Subcutaneous adipose tissue (tissue), 4 donors: ENCODE data around the gene UNC5B. TPM values are rescaled to one million over a fixed set of nuclear protein-coding genes. Genes with fewer than 3 reads are reported as not detected.

ENCODE experiments used
- total RNA-seq, 4 donors: library from RNA; depleted of rRNA; stranded (reverse); fragments of >200 nt; gene quantifications; one replicate each; pipeline ENCODE4 v1.1.0, GENCODE V29; 2016
- TF ChIP-seq, protein P1 (sequence below): fragments of 450-650 bp; IDR thresholded peaks from one replicate; pipeline ENCODE4 v1.5.1; 2016; ENCODE audit warnings: low read depth, mild to moderate bottlenecking, control low read depth, antibody characterized with exemption, moderate library complexity

UNC5B gene
- total RNA-seq, 4 donors from 2014 or later: 0.22 to 1.1 (median 0.91) TPM

DNA sequence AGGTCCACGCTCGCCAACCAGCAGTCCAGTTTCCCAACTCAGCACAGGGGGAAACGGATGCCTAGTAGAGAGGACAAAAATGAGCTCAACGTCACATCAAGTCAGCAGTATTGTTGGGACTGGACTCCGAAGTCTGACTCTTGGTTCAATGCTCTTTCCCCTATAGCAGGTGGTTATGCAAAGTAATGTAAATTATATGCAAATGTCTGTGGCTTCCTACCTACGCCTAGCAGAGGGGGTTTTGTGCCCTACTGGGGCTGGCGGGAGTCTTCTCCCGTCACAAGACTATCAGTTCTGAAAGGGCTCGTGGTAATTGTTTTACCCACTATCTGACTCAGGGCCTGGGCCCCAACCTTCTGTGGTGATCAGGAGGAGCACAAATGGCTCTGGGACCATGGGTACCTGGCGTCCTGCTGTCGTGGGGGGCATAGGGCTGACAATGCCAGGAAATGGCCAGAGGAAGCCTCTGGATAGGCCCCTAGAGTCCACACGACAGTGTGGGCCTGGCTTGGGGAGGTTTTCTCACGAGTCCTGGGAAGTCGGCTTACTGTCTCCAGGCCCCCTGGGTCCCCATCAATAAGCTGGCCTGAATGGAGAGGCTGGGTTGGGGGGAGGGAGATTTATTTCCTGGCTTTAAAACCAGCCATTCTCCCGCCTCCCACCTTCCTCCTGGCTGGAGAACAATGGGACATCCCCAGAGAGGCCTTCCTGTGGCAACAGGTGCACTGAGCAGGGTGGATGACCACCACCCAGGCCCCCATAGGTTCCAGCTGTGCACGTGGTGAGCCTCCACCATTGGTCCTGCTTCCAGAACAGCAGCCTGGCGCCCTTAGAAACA lies 41.8 kb downstream of the UNC5B start:
- TF ChIP-seq, protein P1, sequence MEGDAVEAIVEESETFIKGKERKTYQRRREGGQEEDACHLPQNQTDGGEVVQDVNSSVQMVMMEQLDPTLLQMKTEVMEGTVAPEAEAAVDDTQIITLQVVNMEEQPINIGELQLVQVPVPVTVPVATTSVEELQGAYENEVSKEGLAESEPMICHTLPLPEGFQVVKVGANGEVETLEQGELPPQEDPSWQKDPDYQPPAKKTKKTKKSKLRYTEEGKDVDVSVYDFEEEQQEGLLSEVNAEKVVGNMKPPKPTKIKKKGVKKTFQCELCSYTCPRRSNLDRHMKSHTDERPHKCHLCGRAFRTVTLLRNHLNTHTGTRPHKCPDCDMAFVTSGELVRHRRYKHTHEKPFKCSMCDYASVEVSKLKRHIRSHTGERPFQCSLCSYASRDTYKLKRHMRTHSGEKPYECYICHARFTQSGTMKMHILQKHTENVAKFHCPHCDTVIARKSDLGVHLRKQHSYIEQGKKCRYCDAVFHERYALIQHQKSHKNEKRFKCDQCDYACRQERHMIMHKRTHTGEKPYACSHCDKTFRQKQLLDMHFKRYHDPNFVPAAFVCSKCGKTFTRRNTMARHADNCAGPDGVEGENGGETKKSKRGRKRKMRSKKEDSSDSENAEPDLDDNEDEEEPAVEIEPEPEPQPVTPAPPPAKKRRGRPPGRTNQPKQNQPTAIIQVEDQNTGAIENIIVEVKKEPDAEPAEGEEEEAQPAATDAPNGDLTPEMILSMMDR: no peak

DNA sequence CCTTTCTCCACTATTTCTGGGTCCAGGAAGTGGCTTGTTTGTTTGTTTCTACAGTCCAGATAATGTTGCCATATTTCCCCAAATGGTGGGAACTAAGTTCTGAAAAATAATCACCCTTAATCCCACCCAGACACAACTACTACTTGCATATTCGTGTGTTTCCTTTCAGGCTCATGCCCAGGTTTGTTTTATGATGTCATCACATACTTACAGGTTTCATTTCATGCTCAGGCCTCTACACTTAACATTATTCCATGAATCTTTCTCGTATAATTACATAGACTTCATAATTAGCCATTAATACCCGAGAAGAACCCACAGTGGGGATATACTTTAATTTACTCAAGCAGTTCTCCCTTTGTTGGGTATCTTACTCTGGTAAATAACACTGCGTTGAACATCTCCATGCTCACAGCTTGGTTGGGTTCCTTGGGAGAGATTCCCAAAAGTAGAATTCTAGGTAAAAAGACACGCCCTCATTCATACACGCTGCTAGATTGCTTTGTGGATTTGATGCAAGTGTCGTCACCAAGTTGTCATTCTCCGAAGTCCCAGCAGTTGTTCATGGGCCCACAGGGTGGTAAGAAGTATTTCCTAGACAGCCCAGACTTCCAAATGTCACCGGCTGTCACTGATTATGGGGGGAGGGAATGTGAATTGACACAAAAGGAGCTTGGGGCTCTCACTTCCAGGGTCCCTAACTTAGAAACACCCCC lies 42.6 kb downstream of the UNC5B start:
- TF ChIP-seq, protein P1: no peak

DNA sequence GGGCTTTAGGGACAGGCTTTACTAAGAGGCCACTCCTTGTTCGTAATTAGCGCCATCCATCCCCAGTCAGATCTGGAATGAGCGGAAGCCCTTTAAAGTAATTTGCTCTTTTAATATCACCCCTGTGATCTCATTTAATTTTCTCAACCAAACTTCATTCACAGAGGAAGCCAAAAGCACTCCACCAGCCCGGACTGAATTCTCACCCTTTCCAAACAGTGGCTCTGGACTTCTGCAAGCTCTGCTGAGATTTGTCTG lies 43.1 kb downstream of the UNC5B start:
- TF ChIP-seq, protein P1: no peak

GRCh38 chr10:71255808-71256660 lies 43.7 kb downstream of the UNC5B start:
- TF ChIP-seq, protein P1: no peak

- TF ChIP-seq, protein P1: no peak
These were observed 44.4 kb downstream of the UNC5B start for GRCh38 chr10:71256661-71257318.

DNA sequence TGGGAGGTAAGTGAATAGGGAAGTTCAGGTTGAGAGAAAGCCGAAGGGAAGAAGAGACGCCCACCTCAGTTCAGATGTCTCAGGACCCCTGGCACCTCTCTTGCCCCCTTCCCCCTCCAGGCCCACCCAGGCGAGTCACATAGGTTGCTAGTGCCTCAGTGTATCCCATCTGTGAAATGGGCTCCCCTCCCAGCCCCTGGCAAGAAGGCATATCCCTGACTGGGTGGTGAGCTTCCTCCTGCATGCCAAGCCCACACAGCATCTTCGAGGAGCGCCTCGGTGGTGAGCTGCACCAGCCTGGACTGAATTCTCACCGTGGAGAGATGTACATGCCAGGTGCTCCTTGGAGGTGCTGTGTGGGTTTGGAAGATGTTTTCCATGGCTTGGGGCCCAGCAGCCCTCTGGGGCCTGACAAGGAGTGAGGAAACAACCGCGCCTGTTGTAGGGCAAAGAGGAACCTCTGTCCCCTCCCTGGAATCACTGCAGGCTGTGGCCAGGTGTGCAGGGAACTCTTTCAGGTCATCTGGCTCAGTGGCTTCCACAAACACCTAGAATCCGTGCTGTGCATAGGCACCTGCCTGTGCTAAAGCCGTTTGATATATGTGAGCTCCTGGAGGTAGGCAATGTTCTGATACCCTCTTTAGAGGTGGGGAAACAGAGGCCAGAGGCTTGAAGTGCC lies 45.1 kb downstream of the UNC5B start:
- TF ChIP-seq, protein P1: no peak
